GM18511 (cell line): ENCODE measurements around the gene UBE2S.
"Not testable (repeated sequence)": the region's sequence is repeated elsewhere in the genome, so short reads cannot be mapped to it uniquely, and the experiment has no call there.

Source experiments
- ATAC-seq: cut with Tn5 transposase; IDR thresholded peaks from one replicate; pipeline ENCODE4 v1.9.1; 2021; ENCODE audit warnings: mild to moderate bottlenecking, moderate library complexity; ENCODE audit not compliant: unreplicated experiment

Gene UBE2S

GRCh38 chr19:55440411-55441105 is 33.0 kb upstream of the UBE2S start:
- ATAC-seq = no peak

GRCh38 chr19:55439052-55439451 is 31.5 kb upstream of the UBE2S start:
- no peak for ATAC-seq

GRCh38 chr19:55437410-55437809 is 29.8 kb upstream of the UBE2S start:
- ATAC-seq = no peak

GRCh38 chr19:55436847-55437246 is 29.3 kb upstream of the UBE2S start:
- ATAC-seq = no peak

- no peak for ATAC-seq
These were observed 27.4 kb upstream of the UBE2S start for GRCh38 chr19:55435020-55435419.

- no peak for ATAC-seq
These were observed 26.9 kb upstream of the UBE2S start for GRCh38 chr19:55434356-55434919.

GRCh38 chr19:55433292-55433691 is 25.7 kb upstream of the UBE2S start:
- no peak for ATAC-seq

GRCh38 chr19:55432241-55432959 is 24.8 kb upstream of the UBE2S start:
- no peak for ATAC-seq

GRCh38 chr19:55431183-55431582 is 23.6 kb upstream of the UBE2S start:
- ATAC-seq = no peak

GRCh38 chr19:55426042-55426441 is 18.5 kb upstream of the UBE2S start:
- ATAC-seq = no peak

- ATAC-seq = no peak
These were observed 16.9 kb upstream of the UBE2S start for GRCh38 chr19:55424518-55424917.

- no peak for ATAC-seq
These were observed 15.8 kb upstream of the UBE2S start for GRCh38 chr19:55423225-55424005.

GRCh38 chr19:55421281-55421680 is 13.7 kb upstream of the UBE2S start:
- not testable (repeated sequence) for ATAC-seq

- no peak for ATAC-seq
These were observed 12.1 kb upstream of the UBE2S start for GRCh38 chr19:55419624-55420236.

- ATAC-seq = no peak
These were observed 11.5 kb upstream of the UBE2S start for GRCh38 chr19:55419103-55419502.

- ATAC-seq = no peak
These were observed 10.6 kb upstream of the UBE2S start for GRCh38 chr19:55418185-55418584.

- ATAC-seq = no peak
These were observed 2.6 kb upstream of the UBE2S start for GRCh38 chr19:55410168-55410567.

- ATAC-seq = not testable (repeated sequence)
These were observed 1.6 kb upstream of the UBE2S start for GRCh38 chr19:55409179-55409578.

- ATAC-seq = no peak
These were observed 915 bp upstream of the UBE2S start for GRCh38 chr19:55408533-55408872.

- ATAC-seq = peak; percentile 89
These were observed 378 bp upstream of the UBE2S start for GRCh38 chr19:55407800-55408532.
